Neuronal stem cell (in vitro differentiated cells): ENCODE measurements around the gene CCDC106.

ENCODE experiments used
- DNase-seq: peaks from one replicate; pipeline ENCODE4 v3.0.0-alpha.2; 2013; ENCODE audit warnings: low spot score
- H2AFZ ChIP-seq: one replicate; pipeline ENCODE4 v1.6.1; 2013; ENCODE audit warnings: mild to moderate bottlenecking, low read length, inconsistent platforms
- H2AK5ac ChIP-seq: 2 replicates; pipeline ENCODE4 v1.6.1; 2013; ENCODE audit warnings: low read depth, mild to moderate bottlenecking, inconsistent platforms, low read length, moderate library complexity, mixed read lengths
- H2BK120ac ChIP-seq: 2 replicates; pipeline ENCODE4 v1.6.1; 2013; ENCODE audit warnings: low read depth, mild to moderate bottlenecking, inconsistent platforms, low read length, moderate library complexity, mixed read lengths
- H2BK12ac ChIP-seq: one replicate; pipeline ENCODE4 v1.6.1; 2013; ENCODE audit warnings: low read length, inconsistent platforms
- H2BK15ac ChIP-seq: 2 replicates; pipeline ENCODE4 v1.6.1; 2013; ENCODE audit warnings: mild to moderate bottlenecking, low read length, inconsistent platforms, mixed read lengths
- H2BK5ac ChIP-seq: one replicate; pipeline ENCODE4 v1.6.1; 2013; ENCODE audit warnings: inconsistent platforms, mild to moderate bottlenecking, low read length, moderate library complexity
- H3K14ac ChIP-seq: one replicate; pipeline ENCODE4 v1.6.1; 2013; ENCODE audit warnings: low read length, inconsistent platforms
- H3K18ac ChIP-seq: 2 replicates; pipeline ENCODE4 v1.6.1; 2013; ENCODE audit warnings: low read length, inconsistent platforms
- H3K23ac ChIP-seq: 2 replicates; pipeline ENCODE4 v1.6.1; 2013; ENCODE audit warnings: low read depth, mild to moderate bottlenecking, mixed read lengths, low read length, inconsistent platforms; ENCODE audit not compliant: poor library complexity
- H3K27ac ChIP-seq: replicated peaks from 3 replicates; pipeline ENCODE4 v1.5.1; 2013; ENCODE audit warnings: low read length, inconsistent platforms
- H3K27me3 ChIP-seq, 3 experiments: 2 replicates each; pipeline ENCODE4 v1.6.1; 2013; ENCODE audit warnings: low read length in 3 of 3, mild to moderate bottlenecking in 2 of 3, inconsistent platforms in 1 of 3, low read depth in 1 of 3, mixed read lengths in 1 of 3, moderate library complexity in 1 of 3; ENCODE audit not compliant: control insufficient read depth in 3 of 3, insufficient read depth in 3 of 3
- H3K36me3 ChIP-seq, 2 donors: replicated peaks in 1 of 2; 2 replicates each; pipeline ENCODE4 v1.6.1; 2013; ENCODE audit warnings: low read length in 2 of 2; ENCODE audit not compliant: control insufficient read depth in 2 of 2, insufficient read depth in 2 of 2
- H3K4ac ChIP-seq: 2 replicates; pipeline ENCODE4 v1.6.1; 2013; ENCODE audit warnings: inconsistent platforms, mild to moderate bottlenecking, low read length, moderate library complexity
- H3K4me1 ChIP-seq, 2 donors: 1 replicate in 1 of 2; 2 replicates in 1 of 2; pipeline ENCODE4 v1.6.1; 2013; ENCODE audit warnings: low read length in 2 of 2, low read depth in 1 of 2; ENCODE audit not compliant: control insufficient read depth in 2 of 2, insufficient read depth in 1 of 2
- H3K4me2 ChIP-seq: one replicate; pipeline ENCODE4 v1.6.1; 2013; ENCODE audit warnings: mild to moderate bottlenecking, low read length, inconsistent platforms; ENCODE audit not compliant: insufficient read depth, poor library complexity, severe bottlenecking
- H3K4me3 ChIP-seq, 2 donors: 2 replicates each; pipeline ENCODE4 v1.5.1; 2013; ENCODE audit warnings: low read length in 2 of 2, mild to moderate bottlenecking in 2 of 2, inconsistent platforms in 1 of 2, moderate library complexity in 1 of 2
- H3K79me1 ChIP-seq: one replicate; pipeline ENCODE4 v1.6.1; 2013; ENCODE audit warnings: low read depth, mild to moderate bottlenecking, inconsistent platforms, low read length, moderate library complexity
- H3K9ac ChIP-seq: one replicate; pipeline ENCODE4 v1.6.1; 2013; ENCODE audit warnings: mild to moderate bottlenecking, low read depth, low read length, inconsistent platforms; ENCODE audit not compliant: poor library complexity
- H3K9me3 ChIP-seq, 2 donors: replicated peaks in 1 of 2; 2 replicates each; pipeline versions ENCODE3 to v1.6.1; 2013; ENCODE audit warnings: low read length in 2 of 2, mild to moderate bottlenecking in 2 of 2, inconsistent platforms in 1 of 2, low read depth in 1 of 2, mixed read lengths in 1 of 2, moderate library complexity in 1 of 2; ENCODE audit not compliant: control insufficient read depth in 2 of 2, insufficient read depth in 1 of 2
- H4K8ac ChIP-seq: one replicate; pipeline ENCODE4 v1.6.1; 2013; ENCODE audit warnings: low read depth, mild to moderate bottlenecking, inconsistent platforms, low read length, moderate library complexity
- H4K91ac ChIP-seq: one replicate; pipeline ENCODE4 v1.6.1; 2013; ENCODE audit warnings: low read length, low read depth, mild to moderate bottlenecking, inconsistent platforms; ENCODE audit not compliant: poor library complexity
- WGBS, 2 donors: extraction: QIAGEN DNeasy Blood & Tissue Kit; methylation state at CpG; one replicate each; pipeline ENCODE4 v1.1.7; 2013; ENCODE audit warnings: missing lambda C conversion rate in 2 of 2, mixed read lengths in 1 of 2; ENCODE audit not compliant: insufficient read length in 2 of 2, insufficient replicate concordance in 1 of 2; ENCODE audit errors: extremely low coverage in 2 of 2; 5-methylcytosine and 5-hydroxymethylcytosine counted together

The CCDC106 gene

DNA sequence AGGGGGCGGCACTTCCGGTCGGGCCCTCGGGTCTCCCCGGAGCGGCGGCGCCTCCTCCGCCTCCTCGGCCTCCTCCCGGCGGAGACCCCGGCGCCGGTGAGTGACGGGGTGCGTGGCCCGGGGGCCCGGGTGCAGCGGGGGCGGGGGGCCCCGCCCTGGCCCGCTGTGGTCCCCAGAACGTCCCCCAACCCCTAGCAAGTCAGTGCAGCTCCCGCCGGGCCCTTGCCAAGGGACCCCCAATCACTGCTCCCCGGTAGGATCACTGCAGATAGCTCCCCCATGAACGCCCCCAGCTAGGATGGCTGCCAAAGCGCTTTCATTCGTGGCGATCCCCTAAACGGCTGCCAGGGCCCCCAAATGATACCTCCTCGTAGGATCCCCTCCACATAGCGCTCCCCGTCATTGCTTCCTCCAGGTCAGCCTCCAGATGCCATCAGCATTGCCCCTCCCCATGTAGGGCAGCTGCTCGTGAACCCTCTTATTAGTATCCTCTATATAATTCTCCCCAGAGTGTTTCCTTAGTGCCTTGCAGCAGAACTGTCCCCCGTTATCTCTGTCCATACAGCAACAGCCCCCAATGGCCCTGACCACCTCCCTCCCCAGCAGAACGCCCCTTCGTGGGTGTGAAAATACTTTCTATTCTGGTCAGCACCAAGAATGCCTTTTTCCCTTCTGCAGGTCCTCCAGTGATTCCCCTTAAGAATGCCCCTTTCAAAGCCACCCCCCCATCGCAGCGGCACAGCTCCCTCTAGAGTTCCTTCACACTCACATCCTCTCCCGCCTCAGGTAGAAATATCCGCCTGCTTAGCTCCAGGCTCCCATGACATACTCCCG is 42.2 kb upstream of the CCDC106 start, which contains the start of gene ZNF865:
Gene ZNF865, plus strand, starts transcription at position 11 of the 834 bp plus-strand sequence. CDS start 7,972 bp downstream, outside the sequence.
- Histone ChIP-seq H2AK5ac (peak within 1 kb of the TSS; percentile 10), H3K4ac (peak within 1 kb of the TSS; percentile 85), H3K23ac (peak within 1 kb of the TSS; percentile 69), H2BK12ac (no peak within 1 kb of the TSS), H3K9me3 (peaks cover 0 to 7% of the 10 kb centered on the region in 2 donors), H3K4me2 (peak within 1 kb of the TSS; percentile 89), H2BK5ac (peak within 1 kb of the TSS; percentile 87), H2BK15ac (peak within 1 kb of the TSS; percentile 27), H3K18ac (peak within 1 kb of the TSS; percentile 96), H2BK120ac (no peak within 1 kb of the TSS), H3K4me1 (peaks cover 6 to 12% of the 10 kb centered on the region in 2 donors), H3K27me3 (no peaks in the 10 kb centered on the region), H3K27ac (peak within 1 kb of the TSS; percentile 100), H3K4me3 (peak within 1 kb of the TSS; percentile 78 to 95), H2AFZ (peak within 1 kb of the TSS; percentile 76), H4K8ac (no peak within 1 kb of the TSS), H3K9ac (peak within 1 kb of the TSS; percentile 82), H3K79me1 (peaks cover 7% of the 10 kb centered on the region), H3K14ac (no peak within 1 kb of the TSS), H4K91ac (peak within 1 kb of the TSS; percentile 4), H3K36me3 (peaks cover 7 to 36% of the 10 kb centered on the region in 2 donors)
- no peak for DNase-seq
- WGBS, 2 donors = no CpG with 5 or more reads among the region's 44 CpGs

DNA sequence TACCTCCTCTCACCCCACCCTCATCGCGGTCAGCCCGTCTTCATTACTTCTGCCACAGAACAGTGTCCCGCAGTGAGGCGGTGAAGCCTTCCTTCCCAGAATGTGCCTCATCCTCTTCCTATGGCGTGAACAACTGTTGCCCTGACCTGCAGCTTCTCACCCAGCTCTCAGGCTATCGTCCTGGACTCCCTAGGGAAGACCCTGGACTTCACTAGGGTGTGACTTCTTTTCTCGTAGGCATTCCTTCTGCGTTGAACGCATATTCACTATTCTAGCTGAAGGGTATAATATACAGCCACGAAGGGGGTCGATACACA is 41.6 kb upstream of the CCDC106 start:
- Histone ChIP-seq H2BK5ac (no peak overlapping the region), H3K79me1 (peaks cover 7% of the 10 kb centered on the region), H3K4me3 (peak overlapping the region; percentile 73 to 78), H4K91ac (no peak overlapping the region), H4K8ac (no peak overlapping the region), H2AFZ (no peak overlapping the region), H3K9me3 (peaks cover 0 to 7% of the 10 kb centered on the region in 2 donors), H3K14ac (no peak overlapping the region), H3K36me3 (peaks cover 7 to 42% of the 10 kb centered on the region in 2 donors), H3K4me2 (peak overlapping the region; percentile 89), H2BK15ac (no peak overlapping the region), H2BK12ac (no peak overlapping the region), H3K18ac (no peak overlapping the region), H2BK120ac (no peak overlapping the region), H2AK5ac (peak overlapping the region; percentile 10), H3K4me1 (peaks cover 4 to 9% of the 10 kb centered on the region in 2 donors), H3K27me3 (no peaks in the 10 kb centered on the region), H3K23ac (no peak overlapping the region), H3K4ac (no peak overlapping the region), H3K27ac (peak overlapping the region; percentile 27), H3K9ac (peak overlapping the region; percentile 81)
- DNase-seq = no peak
- no CpG with 5 or more reads among the region's 12 CpGs for whole genome bisulfite sequencing, 2 donors

DNA sequence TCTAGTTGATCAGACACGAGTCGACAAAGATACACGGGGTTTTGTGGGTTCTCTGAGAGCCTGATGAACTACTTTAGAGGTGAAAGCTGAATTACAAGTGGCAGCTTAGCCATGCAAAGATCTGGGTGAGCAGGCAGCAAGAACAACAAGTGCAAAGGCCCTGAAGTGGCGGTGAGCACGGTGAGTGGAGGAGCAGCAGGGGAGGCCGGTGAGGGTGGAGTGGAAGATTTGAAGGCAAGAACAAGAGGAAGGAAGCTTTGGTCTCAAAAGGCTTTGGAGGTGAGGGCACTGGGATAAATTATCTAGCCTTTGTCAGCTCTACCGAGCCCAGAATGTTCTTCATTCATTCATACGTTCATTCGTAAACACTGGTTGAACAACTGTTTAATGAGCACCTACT is 41.2 kb upstream of the CCDC106 start:
- no peak overlapping the region for H3K14ac ChIP-seq
- no peak overlapping the region for H2BK120ac ChIP-seq
- peak overlapping the region; percentile 73 to 78 for H3K4me3 ChIP-seq
- H2AFZ ChIP-seq = no peak overlapping the region
- no peak overlapping the region for H3K27ac ChIP-seq
- no peaks in the 10 kb centered on the region for H3K27me3 ChIP-seq
- peak overlapping the region; percentile 89 for H3K4me2 ChIP-seq
- no peak overlapping the region for H3K9ac ChIP-seq
- H3K23ac ChIP-seq = no peak overlapping the region
- no peak overlapping the region for H4K91ac ChIP-seq
- no peak overlapping the region for H3K18ac ChIP-seq
- H3K79me1 ChIP-seq = peaks cover 10% of the 10 kb centered on the region
- DNase-seq = no peak
- no peak overlapping the region for H2AK5ac ChIP-seq
- WGBS, 2 donors = no CpG with 5 or more reads among the region's 9 CpGs
- no peak overlapping the region for H4K8ac ChIP-seq
- H3K36me3 ChIP-seq = peaks cover 7 to 46% of the 10 kb centered on the region in 2 donors
- H2BK15ac ChIP-seq = no peak overlapping the region
- H3K4me1 ChIP-seq = peaks cover 4 to 9% of the 10 kb centered on the region in 2 donors
- H2BK5ac ChIP-seq = no peak overlapping the region
- H2BK12ac ChIP-seq = no peak overlapping the region
- H3K9me3 ChIP-seq = peaks cover 0 to 7% of the 10 kb centered on the region in 2 donors
- H3K4ac ChIP-seq = no peak overlapping the region

DNA sequence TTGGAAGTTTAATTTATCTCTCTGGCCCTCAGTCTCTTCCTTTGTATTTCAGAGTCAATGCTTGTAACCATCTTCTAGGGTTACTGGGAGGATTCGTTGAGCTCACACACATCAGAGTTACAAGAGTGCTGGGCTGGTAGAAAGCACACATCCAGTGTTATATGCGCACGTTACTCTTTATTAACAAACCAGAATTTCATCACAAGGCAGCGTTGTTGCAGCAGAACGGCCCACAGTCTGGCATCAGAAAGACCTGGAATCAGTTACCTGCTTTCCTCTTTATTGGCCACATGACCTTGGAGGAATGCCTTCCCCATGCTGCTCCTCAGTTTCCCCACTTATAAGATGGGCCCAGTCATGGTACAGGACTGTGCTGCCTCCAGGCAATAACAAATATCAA is 38.7 kb upstream of the CCDC106 start:
- no peak overlapping the region for H3K9ac ChIP-seq
- H3K4me3 ChIP-seq = no peak overlapping the region
- no peak overlapping the region for H2BK15ac ChIP-seq
- H2AK5ac ChIP-seq = no peak overlapping the region
- no peak overlapping the region for H2BK12ac ChIP-seq
- H3K23ac ChIP-seq = no peak overlapping the region
- no peaks in the 10 kb centered on the region for H3K9me3 ChIP-seq
- H2AFZ ChIP-seq = no peak overlapping the region
- no peak overlapping the region for H4K8ac ChIP-seq
- H2BK120ac ChIP-seq = no peak overlapping the region
- DNase-seq = no peak
- no peak overlapping the region for H4K91ac ChIP-seq
- H3K4me1 ChIP-seq = peaks cover 4 to 9% of the 10 kb centered on the region in 2 donors
- H3K4ac ChIP-seq = no peak overlapping the region
- no peak overlapping the region for H3K4me2 ChIP-seq
- no peak overlapping the region for H3K18ac ChIP-seq
- no peak overlapping the region for H3K14ac ChIP-seq
- no peaks in the 10 kb centered on the region for H3K27me3 ChIP-seq
- peaks cover 8% of the 10 kb centered on the region for H3K79me1 ChIP-seq
- no peak overlapping the region for H2BK5ac ChIP-seq
- peaks cover 7 to 62% of the 10 kb centered on the region in 2 donors for H3K36me3 ChIP-seq
- WGBS, 2 donors = no CpG with 5 or more reads among the region's 5 CpGs
- no peak overlapping the region for H3K27ac ChIP-seq
